Common myeloid progenitor, CD34-positive (primary cell): ENCODE results near the gene MGMT.

Experiments
- CTCF ChIA-PET: fragments of 350-600 bp; sonication (Branson Sonifier 250); formaldehyde crosslinking; loops from one replicate; lab custom pipeline; 2021; ENCODE audit warnings: antibody characterized with exemption; lab: Charles Lee
- POLR2A ChIA-PET: fragments of 350-600 bp; sonication (Branson Sonifier 250); formaldehyde crosslinking; loops from one replicate; lab custom pipeline; 2021; ENCODE audit warnings: antibody characterized with exemption; lab: Charles Lee
- DNase-seq, 3 donors: peaks; one replicate each; pipeline versions ENCODE4 v3.0.0 to v3.0.0-alpha.2; 2013
- H3K27ac ChIP-seq, 2 experiments: 1 replicate in 1 of 2; 2 replicates in 1 of 2; pipeline ENCODE4 v1.7.0; 2013; ENCODE audit warnings: inconsistent platforms in 2 of 2, low read length in 2 of 2, mild to moderate bottlenecking in 2 of 2, low read depth in 1 of 2, moderate library complexity in 1 of 2; ENCODE audit not compliant: severe bottlenecking in 2 of 2, insufficient read depth in 1 of 2, poor library complexity in 1 of 2
- H3K27me3 ChIP-seq, 5 experiments: replicated peaks in 2 of 5; 1 replicate in 3 of 5; 2 replicates in 2 of 5; pipeline versions ENCODE4 v1.6.1 to v1.7.0; 2013; ENCODE audit warnings: low read length in 4 of 5, mild to moderate bottlenecking in 2 of 5, moderate library complexity in 2 of 5, inconsistent platforms in 1 of 5; ENCODE audit not compliant: insufficient read depth in 5 of 5, control insufficient read depth in 4 of 5
- H3K36me3 ChIP-seq, 4 experiments: 1 replicate in 2 of 4; 2 replicates in 2 of 4; pipeline versions ENCODE4 v1.6.1 to v1.7.0; 2013; ENCODE audit warnings: low read length in 3 of 4, control low read depth in 1 of 4, mild to moderate bottlenecking in 1 of 4; ENCODE audit not compliant: control insufficient read depth in 4 of 4, insufficient read depth in 4 of 4
- H3K4me1 ChIP-seq, 4 experiments: 1 replicate in 3 of 4; 2 replicates in 1 of 4; pipeline versions ENCODE4 v1.6.1 to v1.7.1; 2013; ENCODE audit warnings: low read length in 3 of 4, mild to moderate bottlenecking in 3 of 4, control low read depth in 1 of 4, inconsistent platforms in 1 of 4, moderate library complexity in 1 of 4; ENCODE audit not compliant: control insufficient read depth in 4 of 4, insufficient read depth in 4 of 4; ENCODE audit errors: control extremely low read depth in 1 of 4
- H3K4me3 ChIP-seq, 7 experiments: 1 replicate in 4 of 7; 2 replicates in 3 of 7; pipeline versions ENCODE4 v1.5.1 to v1.7.0; 2013; ENCODE audit warnings: mild to moderate bottlenecking in 7 of 7, low read length in 6 of 7, moderate library complexity in 6 of 7, inconsistent platforms in 2 of 7, low read depth in 2 of 7, control low read depth in 1 of 7; ENCODE audit not compliant: insufficient read depth in 4 of 7, control insufficient read depth in 1 of 7; ENCODE audit errors: extremely low read depth in 1 of 7
- H3K9me3 ChIP-seq, 5 experiments: 1 replicate in 4 of 5; 2 replicates in 1 of 5; pipeline versions ENCODE4 v1.6.1 to v1.7.1; 2013; ENCODE audit warnings: low read length in 4 of 5, mild to moderate bottlenecking in 2 of 5, inconsistent platforms in 1 of 5, low read depth in 1 of 5, moderate library complexity in 1 of 5; ENCODE audit not compliant: control insufficient read depth in 4 of 5, insufficient read depth in 2 of 5; ENCODE audit errors: control extremely low read depth in 1 of 5
- WGBS: methylation state at CpG from one replicate; pipeline ENCODE4 v1.1.5; 2013; ENCODE audit not compliant: insufficient coverage; 5-methylcytosine and 5-hydroxymethylcytosine counted together

The MGMT gene

DNA sequence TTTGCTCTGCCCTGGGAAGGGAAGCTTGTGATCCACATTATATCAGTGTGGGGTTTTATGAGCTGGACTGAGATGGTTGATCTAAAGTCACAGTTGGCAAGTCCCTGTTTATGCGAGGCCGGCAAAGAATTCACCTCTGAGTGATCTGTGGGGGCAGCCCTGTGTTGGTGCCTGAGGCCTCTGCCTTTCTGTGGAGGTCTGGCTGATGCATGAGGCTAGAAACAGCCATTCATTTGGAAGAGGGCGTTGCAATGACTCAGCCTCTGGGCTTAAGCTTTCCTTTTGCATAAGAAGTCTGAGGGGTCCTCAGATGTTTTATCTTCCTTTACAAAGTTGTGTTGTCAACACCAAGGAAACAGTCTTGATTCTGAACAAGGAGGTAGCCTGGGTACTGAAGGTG lies 126.9 kb downstream of the MGMT start:
- Histone ChIP-seq H3K9me3 (peaks cover 0 to 58% (median 42%) of the 10 kb centered on the region in 5 experiments), H3K36me3 (peaks cover 0 to 27% (median 10%) of the 10 kb centered on the region in 4 experiments), H3K4me1 (no peaks in the 10 kb centered on the region), H3K4me3 (no peak overlapping the region), H3K27ac (no peak overlapping the region), H3K27me3 (no peaks in the 10 kb centered on the region)
- 95% methylated on average over 3 of the region's 3 CpGs for WGBS
- POLR2A ChIA-PET, result no interaction called here
- no peak for DNase-seq
- CTCF ChIA-PET, result no interaction called here

- 96% methylated on average over 10 of the region's 15 CpGs for WGBS
- CTCF ChIA-PET, result no interaction called here
- Histone ChIP-seq H3K4me1 (no peaks in the 10 kb centered on the region), H3K27me3 (no peaks in the 10 kb centered on the region), H3K36me3 (peaks cover 0 to 24% (median 6%) of the 10 kb centered on the region in 4 experiments), H3K27ac (no peak overlapping the region), H3K9me3 (peaks cover 0 to 50% (median 36%) of the 10 kb centered on the region in 5 experiments), H3K4me3 (no peak overlapping the region)
- POLR2A ChIA-PET, result no interaction called here
- DNase-seq, result no peak
These were observed 127.8 kb downstream of the MGMT start for GRCh38 chr10:129594811-129595210.

DNA sequence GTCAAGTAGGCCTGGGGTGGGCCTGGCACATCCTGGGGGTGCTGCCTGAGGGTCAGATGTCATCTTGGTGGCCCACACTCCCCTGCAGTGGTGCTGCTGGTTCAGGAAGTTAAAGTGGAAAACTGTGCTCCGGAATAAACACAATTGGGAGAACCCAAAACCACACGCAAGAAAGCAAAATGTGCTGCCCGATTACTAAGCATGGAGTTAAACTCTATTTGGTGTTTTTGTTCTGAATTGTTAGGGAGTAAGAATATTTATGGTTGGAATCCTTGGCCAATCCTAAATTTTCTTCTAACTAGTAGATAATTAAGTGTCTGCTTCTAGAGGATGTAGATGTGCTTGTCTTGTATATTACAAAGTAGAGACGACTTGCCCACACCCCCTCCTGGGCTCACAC lies 131.4 kb downstream of the MGMT start:
- Histone ChIP-seq H3K4me3 (no peak overlapping the region), H3K9me3 (peaks cover 0 to 27% (median 26%) of the 10 kb centered on the region in 5 experiments), H3K27ac (no peak overlapping the region), H3K4me1 (no peaks in the 10 kb centered on the region), H3K36me3 (peaks cover 0 to 15% (median 6%) of the 10 kb centered on the region in 4 experiments), H3K27me3 (no peaks in the 10 kb centered on the region)
- CTCF ChIA-PET, result no interaction called here
- POLR2A ChIA-PET, result no interaction called here
- 100% methylated on average over 3 of the region's 4 CpGs for WGBS
- DNase-seq, result no peak

DNA sequence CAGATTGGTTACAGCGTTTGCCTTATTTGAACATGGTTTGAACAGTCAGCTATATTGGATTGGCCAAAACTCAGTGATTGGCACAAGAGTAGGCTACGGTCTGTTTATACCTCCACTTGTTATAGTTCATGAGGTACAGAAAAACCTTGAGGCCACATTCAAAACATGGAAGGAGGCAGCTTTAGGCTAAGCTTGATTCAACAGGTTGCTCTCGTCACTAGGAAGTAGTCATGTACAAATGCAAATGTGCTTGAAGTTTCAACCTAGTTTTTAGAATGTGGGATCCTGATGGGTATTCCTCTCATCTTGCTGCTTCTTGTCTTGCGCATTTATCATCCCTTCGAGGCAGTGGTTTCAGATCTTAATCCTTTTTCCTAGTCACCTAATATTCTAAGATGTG lies 132.1 kb downstream of the MGMT start:
- Histone ChIP-seq H3K4me1 (no peaks in the 10 kb centered on the region), H3K27ac (no peak overlapping the region), H3K27me3 (no peaks in the 10 kb centered on the region), H3K9me3 (peaks cover 0 to 21% (median 19%) of the 10 kb centered on the region in 5 experiments), H3K36me3 (peaks cover 0 to 10% (median 6%) of the 10 kb centered on the region in 4 experiments), H3K4me3 (no peak overlapping the region)
- no peak for DNase-seq
- 100% methylated on average over 5 of the region's 5 CpGs for WGBS
- CTCF ChIA-PET, result no interaction called here
- POLR2A ChIA-PET, result no interaction called here

DNA sequence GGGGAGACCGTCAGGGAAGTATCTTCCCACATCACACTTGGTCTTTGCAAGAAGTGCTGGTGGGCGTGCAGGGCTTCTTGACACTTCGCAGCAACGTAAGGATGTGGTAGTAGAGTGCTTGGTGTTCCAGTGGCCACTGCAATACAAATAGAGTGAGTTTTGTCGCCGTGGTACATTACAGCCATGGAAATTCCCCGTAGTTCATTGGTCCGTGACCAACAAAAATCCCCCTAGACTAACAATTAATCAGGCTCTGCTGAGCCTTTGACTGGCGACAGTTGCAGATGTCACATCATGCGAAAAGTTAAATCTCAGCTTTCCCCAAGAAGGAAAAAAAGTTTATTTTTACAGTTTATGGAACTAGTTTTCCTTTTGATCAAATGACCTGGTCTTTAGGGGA lies 134.7 kb downstream of the MGMT start:
- Histone ChIP-seq H3K4me1 (peaks cover 0 to 7% (median 2%) of the 10 kb centered on the region in 4 experiments), H3K27me3 (no peaks in the 10 kb centered on the region), H3K36me3 (peaks cover 0 to 2% (median 0%) of the 10 kb centered on the region in 4 experiments), H3K9me3 (peaks cover 0 to 4% (median 1%) of the 10 kb centered on the region in 5 experiments), H3K4me3 (no peak overlapping the region), H3K27ac (no peak overlapping the region)
- ChIA-PET POLR2A (no interaction called here), CTCF (no interaction called here)
- WGBS, result 100% methylated on average over 5 of the region's 10 CpGs
- no peak for DNase-seq

DNA sequence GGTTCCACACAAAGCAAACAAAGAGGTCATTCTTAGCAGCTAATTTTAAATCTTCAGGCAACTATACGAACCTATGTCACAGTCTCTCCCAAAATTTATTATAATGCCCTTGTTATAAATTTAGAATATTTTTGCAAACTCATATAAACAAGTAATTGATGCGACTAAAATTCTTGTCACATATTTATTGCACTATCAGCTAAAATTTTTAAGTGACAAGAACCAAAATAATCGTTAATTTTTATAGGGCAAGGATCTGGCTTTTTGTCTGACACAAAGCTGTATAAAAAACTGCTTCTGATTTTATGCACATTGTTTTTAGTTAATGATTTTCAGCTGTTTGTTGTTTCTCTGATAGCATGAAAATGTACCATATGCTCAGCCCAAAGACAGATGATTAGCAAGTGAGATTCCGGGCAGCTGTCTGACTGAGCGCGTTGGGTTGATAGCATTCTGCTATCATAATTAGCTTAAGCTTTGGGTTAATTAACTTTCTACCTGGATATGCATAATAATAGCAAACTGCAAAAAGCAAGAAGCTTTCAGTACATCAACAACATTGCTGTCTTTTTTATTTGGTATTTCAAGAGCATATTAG lies 136.0 kb downstream of the MGMT start:
- ChIA-PET POLR2A (no interaction called here), CTCF (no interaction called here)
- no peak for DNase-seq
- 100% methylated on average over 1 of the region's 6 CpGs for WGBS
- Histone ChIP-seq H3K27ac (no peak overlapping the region), H3K27me3 (no peaks in the 10 kb centered on the region), H3K4me3 (no peak overlapping the region), H3K4me1 (peaks cover 0 to 7% (median 2%) of the 10 kb centered on the region in 4 experiments), H3K36me3 (no peaks in the 10 kb centered on the region), H3K9me3 (no peaks in the 10 kb centered on the region)

- H3K36me3 ChIP-seq, result peaks cover 0 to 2% (median under 1%) of the 10 kb centered on the region in 4 experiments
- POLR2A ChIA-PET, result no interaction called here
- no peak overlapping the region for H3K4me3 ChIP-seq
- no peak for DNase-seq
- H3K9me3 ChIP-seq, result no peaks in the 10 kb centered on the region
- no peak overlapping the region for H3K27ac ChIP-seq
- CTCF ChIA-PET, result no interaction called here
- H3K4me1 ChIP-seq, result peaks cover 0 to 7% (median 2%) of the 10 kb centered on the region in 4 experiments
- H3K27me3 ChIP-seq, result no peaks in the 10 kb centered on the region
- WGBS, result 89% methylated on average over 6 of the region's 10 CpGs
These were observed 137.4 kb downstream of the MGMT start for GRCh38 chr10:129604333-129605032.
